ENCODE results near the gene ZBED3. TPM values are rescaled to one million over a fixed set of nuclear protein-coding genes. Genes with fewer than 3 reads are reported as not detected.

The ZBED3 gene
- total RNA-seq, 1 experiment from 2014 or later: 1.3 TPM

DNA sequence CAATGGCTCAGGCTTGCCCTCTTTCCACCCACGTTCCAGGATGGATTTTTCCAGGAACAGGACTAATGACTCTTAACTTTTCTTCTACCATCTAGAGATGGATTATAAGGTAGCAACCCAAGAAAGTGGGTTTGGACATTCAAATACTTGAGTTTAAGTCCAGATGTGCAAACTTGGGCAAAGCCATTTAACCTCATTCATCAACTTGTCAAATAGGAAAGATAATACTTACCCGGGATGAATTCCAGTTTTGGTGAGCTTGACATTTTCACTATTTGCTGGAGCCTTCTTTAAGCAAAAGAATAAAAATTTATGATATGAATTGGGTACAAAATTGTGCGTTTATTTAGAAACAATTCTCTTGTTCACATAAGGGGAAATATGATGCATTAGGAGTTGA, 44.3 kb upstream of the ZBED3 start:
- BruUV-seq (replicated peaks): no TSS peak
- H3K79me2 ChIP-seq (ENCODE audit: low read length): no peaks in the 10 kb centered on the region
- no peaks in the 10 kb centered on the region for H3K36me3 ChIP-seq (ENCODE audit: low read depth, low read length)
- H3K4me3 ChIP-seq (ENCODE audit: low read length): no peak overlapping the region
- H3F3A ChIP-seq (ENCODE audit: low read length, unreplicated experiment): no peaks in the 10 kb centered on the region
- H3K9ac ChIP-seq (ENCODE audit: low read length): no peak overlapping the region
- DNase-seq: no peak
- POLR2A ChIA-PET (ENCODE audit: unreplicated experiment): no interaction called here
- TF ChIP-seq EZH2phosphoT487 (IDR thresholded peaks at IDR 0.05; ENCODE audit: borderline replicate concordance, low read length): no peak
- no peak for TF ChIP-seq EZH2 (IDR thresholded peaks at IDR 0.05; ENCODE audit: low read length, unreplicated experiment)
- TF ChIP-seq, protein P1, sequence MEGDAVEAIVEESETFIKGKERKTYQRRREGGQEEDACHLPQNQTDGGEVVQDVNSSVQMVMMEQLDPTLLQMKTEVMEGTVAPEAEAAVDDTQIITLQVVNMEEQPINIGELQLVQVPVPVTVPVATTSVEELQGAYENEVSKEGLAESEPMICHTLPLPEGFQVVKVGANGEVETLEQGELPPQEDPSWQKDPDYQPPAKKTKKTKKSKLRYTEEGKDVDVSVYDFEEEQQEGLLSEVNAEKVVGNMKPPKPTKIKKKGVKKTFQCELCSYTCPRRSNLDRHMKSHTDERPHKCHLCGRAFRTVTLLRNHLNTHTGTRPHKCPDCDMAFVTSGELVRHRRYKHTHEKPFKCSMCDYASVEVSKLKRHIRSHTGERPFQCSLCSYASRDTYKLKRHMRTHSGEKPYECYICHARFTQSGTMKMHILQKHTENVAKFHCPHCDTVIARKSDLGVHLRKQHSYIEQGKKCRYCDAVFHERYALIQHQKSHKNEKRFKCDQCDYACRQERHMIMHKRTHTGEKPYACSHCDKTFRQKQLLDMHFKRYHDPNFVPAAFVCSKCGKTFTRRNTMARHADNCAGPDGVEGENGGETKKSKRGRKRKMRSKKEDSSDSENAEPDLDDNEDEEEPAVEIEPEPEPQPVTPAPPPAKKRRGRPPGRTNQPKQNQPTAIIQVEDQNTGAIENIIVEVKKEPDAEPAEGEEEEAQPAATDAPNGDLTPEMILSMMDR (conservative IDR thresholded peaks at IDR 0.05; ENCODE audit: low read depth, low read length): no peak
- no peak overlapping the region for H3K27ac ChIP-seq (ENCODE audit: low read length)
- peaks cover 15% of the 10 kb centered on the region for H3K4me1 ChIP-seq (ENCODE audit: insufficient read depth, low read length)
- no peaks in the 10 kb centered on the region for H3K9me3 ChIP-seq (ENCODE audit: low read length)
- H3K9me2 ChIP-seq (replicated peaks; ENCODE audit: low read length): no peaks in the 10 kb centered on the region
- no peak overlapping the region for H3K4me2 ChIP-seq (ENCODE audit: low read length)
- intact Hi-C loops (cut with micrococcal nuclease): no loop called here
- H3K27me3 ChIP-seq (ENCODE audit: low read length): no peaks in the 10 kb centered on the region
- no peak overlapping the region for H2AFZ ChIP-seq (ENCODE audit: low read length)
- no peaks in the 10 kb centered on the region for H4K20me1 ChIP-seq (ENCODE audit: low read length)
- CTCF ChIA-PET: no interaction called here
- no peak for ATAC-seq

DNA sequence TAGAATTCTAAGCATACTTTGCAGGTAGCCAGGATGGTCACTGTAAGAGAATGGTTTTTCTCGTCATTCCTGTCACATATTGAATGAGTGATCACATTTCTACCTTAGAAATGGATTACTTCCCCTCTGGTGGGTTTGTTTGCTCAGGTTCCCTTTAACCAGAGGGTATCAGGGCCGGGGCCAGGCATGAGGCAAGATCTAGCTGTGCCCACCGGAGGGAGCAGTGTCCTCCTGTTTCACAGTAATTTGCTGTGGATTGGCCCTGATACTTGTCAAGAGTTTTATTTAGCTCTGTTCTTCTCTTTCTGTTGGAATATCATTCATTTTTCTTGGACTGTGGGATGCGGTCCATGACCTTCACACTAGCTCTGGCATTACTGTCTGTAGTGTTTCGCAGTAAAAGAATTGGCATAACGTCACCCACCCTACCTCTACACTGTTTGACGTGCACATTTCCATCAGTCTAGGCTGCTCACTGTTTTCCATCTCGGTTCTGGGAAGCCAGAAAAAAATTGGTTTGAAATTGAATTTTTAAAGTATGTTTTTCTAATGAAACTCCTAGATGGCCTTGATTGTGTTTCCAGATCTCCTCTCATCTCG, 42.4 kb upstream of the ZBED3 start:
- no peak overlapping the region for H3K9ac ChIP-seq (ENCODE audit: low read length)
- CTCF ChIA-PET: interaction anchor here (0.7 kb wide), 1 partner anchor 308 kb away, joined by 4 read pairs; no protein-coding TSS in a partner anchor
- DNase-seq: peak; percentile 54

More for the DNA sequence above, 42.4 kb upstream of the ZBED3 start:
- no peaks in the 10 kb centered on the region for H3K9me2 ChIP-seq (replicated peaks; ENCODE audit: low read length)
- H3K36me3 ChIP-seq (ENCODE audit: low read depth, low read length): no peaks in the 10 kb centered on the region
- peak; percentile 42; the same call in 1 of the 2 replicates for ATAC-seq
- H3K27ac ChIP-seq (ENCODE audit: low read length): no peak overlapping the region
- no peaks in the 10 kb centered on the region for H4K20me1 ChIP-seq (ENCODE audit: low read length)
- no peaks in the 10 kb centered on the region for H3F3A ChIP-seq (ENCODE audit: low read length, unreplicated experiment)
- H3K9me3 ChIP-seq (ENCODE audit: low read length): no peaks in the 10 kb centered on the region
- intact Hi-C loops (cut with micrococcal nuclease): no loop called here
- H2AFZ ChIP-seq (ENCODE audit: low read length): no peak overlapping the region
- no peak for TF ChIP-seq EZH2 (IDR thresholded peaks at IDR 0.05; ENCODE audit: low read length, unreplicated experiment)
- TF ChIP-seq, protein P1 (conservative IDR thresholded peaks at IDR 0.05; ENCODE audit: low read depth, low read length): peak; percentile 67
- no peaks in the 10 kb centered on the region for H3K79me2 ChIP-seq (ENCODE audit: low read length)
- peaks cover 15% of the 10 kb centered on the region for H3K4me1 ChIP-seq (ENCODE audit: insufficient read depth, low read length)
- H3K27me3 ChIP-seq (ENCODE audit: low read length): no peaks in the 10 kb centered on the region
- BruUV-seq (replicated peaks): no TSS peak
- POLR2A ChIA-PET (ENCODE audit: unreplicated experiment): no interaction called here
- H3K4me3 ChIP-seq (ENCODE audit: low read length): no peak overlapping the region
- H3K4me2 ChIP-seq (ENCODE audit: low read length): no peak overlapping the region

Measured in PC-3 (cell line).